ENCODE data around the gene VNN1.

DNA sequence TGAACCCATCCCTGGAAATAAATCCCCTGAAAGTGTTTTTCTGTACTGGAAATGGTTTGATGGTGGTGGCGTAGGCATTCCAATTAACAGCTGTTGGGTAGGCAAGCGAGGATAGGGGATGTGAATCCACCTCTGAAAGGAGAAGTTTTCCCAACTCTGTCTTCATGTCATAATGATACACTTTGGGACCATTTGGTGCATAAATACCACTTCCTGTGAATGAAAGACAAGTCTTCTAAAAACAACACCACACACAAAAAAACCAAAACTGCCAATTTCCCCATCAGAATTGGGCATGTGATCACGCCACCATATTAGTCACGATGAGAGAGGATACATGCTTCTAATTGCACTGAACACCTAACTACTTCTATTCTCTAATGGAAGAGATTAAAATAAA is 37.5 kb upstream of the VNN1 start:
- TF ChIP-seq POLR2A (IDR thresholded peaks at IDR 0.05), result no peak
- TF ChIP-seq, protein P1, sequence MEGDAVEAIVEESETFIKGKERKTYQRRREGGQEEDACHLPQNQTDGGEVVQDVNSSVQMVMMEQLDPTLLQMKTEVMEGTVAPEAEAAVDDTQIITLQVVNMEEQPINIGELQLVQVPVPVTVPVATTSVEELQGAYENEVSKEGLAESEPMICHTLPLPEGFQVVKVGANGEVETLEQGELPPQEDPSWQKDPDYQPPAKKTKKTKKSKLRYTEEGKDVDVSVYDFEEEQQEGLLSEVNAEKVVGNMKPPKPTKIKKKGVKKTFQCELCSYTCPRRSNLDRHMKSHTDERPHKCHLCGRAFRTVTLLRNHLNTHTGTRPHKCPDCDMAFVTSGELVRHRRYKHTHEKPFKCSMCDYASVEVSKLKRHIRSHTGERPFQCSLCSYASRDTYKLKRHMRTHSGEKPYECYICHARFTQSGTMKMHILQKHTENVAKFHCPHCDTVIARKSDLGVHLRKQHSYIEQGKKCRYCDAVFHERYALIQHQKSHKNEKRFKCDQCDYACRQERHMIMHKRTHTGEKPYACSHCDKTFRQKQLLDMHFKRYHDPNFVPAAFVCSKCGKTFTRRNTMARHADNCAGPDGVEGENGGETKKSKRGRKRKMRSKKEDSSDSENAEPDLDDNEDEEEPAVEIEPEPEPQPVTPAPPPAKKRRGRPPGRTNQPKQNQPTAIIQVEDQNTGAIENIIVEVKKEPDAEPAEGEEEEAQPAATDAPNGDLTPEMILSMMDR (IDR thresholded peaks at IDR 0.05), result no peak
- no peak for TF ChIP-seq EP300 (IDR thresholded peaks at IDR 0.05)
